Hematopoietic multipotent progenitor cell treated with erythropoietin and hydrocortisone succinate and interleukin-3 and kit ligand, for 8 days (in vitro differentiated cells): Measurements from ENCODE around the gene ZNF418.
A peak's percentile ranks its signal among the peaks of the same experiment; 100 is the strongest.
"Not testable (repeated sequence)": the region's sequence is repeated elsewhere in the genome, so short reads cannot be mapped to it uniquely, and the experiment has no call there.

Experiments
- DNase-seq: peaks from one replicate; pipeline ENCODE4 v3.0.0-alpha.2; 2015

ZNF418 gene

DNA sequence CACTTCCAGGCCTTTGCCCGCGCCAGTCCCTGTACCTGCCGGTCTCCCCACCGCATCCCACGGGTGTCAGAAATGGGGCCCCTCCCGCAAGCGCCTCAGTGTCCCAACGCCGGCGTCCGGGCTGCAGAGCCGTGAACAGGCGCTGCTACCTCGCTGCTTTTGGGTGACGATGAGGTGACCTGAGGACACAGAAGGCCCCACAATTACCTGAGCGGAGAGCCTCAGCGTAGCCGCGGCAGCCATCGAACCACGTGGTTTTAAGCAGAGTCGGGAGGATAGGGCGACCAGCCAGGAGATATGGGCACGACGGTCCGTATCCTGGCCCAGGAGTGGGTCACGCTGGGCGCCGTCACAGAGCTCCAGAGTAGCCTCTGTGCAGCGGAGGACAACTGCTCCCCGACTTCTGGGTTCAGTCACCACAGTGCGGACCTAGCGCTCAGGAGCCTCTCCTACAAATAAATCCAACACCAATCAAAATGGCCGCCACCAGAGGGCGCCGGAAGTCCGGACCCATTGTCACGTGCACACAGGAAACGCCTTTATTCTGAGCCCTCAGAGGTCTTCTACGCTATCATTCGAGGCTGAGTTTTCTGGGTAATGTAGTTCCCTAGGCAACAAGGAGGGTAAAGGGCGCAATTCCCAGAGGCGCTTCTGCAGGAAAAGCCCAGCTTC is 46.5 kb downstream of the ZNF418 start, which contains the start of gene ZNF814:
Gene ZNF814, minus strand, starts transcription at position 478 of the 672 bp plus-strand sequence. Its CDS starts 235 bp downstream, at position 243.
- DNase-seq = peak; percentile 95

DNA sequence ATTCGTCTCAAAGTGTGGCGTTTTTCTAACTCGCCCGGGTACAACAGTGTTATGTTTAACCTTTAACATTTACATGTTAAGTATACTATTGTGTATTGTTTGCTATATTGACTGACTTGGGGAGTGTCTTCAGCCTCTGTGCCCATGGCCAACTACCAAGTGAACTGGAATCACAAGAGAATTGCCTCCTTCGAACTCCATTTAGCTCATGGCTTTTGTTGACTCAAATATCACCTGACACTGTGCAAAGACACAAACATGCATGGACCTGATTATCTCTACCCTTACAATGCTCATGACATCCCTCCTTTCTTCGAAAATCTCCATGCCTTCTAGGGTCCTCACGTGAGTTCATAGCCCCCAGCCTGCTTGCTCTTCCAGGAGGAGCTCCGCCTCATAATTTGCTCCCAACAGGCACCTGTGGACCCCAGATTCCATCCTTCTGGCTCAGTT is 47.1 kb downstream of the ZNF418 start:
- DNase-seq = peak; percentile 24

- DNase-seq = peak; percentile 63
These were observed 47.8 kb downstream of the ZNF418 start for GRCh38 chr19:57887195-57887941.

- DNase-seq = no peak
These were observed 49.2 kb downstream of the ZNF418 start for GRCh38 chr19:57886046-57886445.

- DNase-seq = not testable (repeated sequence)
These were observed 61.1 kb downstream of the ZNF418 start for GRCh38 chr19:57873883-57874799.

DNA sequence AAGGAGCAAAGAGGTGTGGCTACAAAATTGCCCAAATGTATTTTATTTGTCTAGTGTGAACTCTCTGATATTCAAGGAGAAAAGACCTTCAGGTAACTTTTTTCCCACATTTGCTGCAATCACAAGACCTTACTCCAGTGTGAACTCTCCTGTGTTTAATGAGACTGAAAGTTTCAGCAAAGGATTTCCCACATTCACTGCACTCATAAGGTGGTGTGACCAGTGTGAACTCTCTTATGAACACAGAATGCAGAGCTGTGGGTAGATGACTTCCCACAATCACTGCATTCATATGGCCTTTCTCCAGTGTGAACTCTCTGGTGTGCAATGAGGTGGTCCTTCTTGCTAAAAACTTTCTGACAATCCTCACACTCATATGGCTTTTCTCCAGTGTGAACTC is 62.8 kb downstream of the ZNF418 start:
- no peak for DNase-seq
